HCT116 (cell line): ENCODE data around the gene MATR3. TPM values are rescaled to one million over a fixed set of nuclear protein-coding genes. Genes with fewer than 3 reads are reported as not detected.
A peak's percentile ranks its signal among the peaks of the same experiment; 100 is the strongest.

Experiments
- ATAC-seq: fragments of 200-7000 bp; cut with Tn5 transposase; 2 replicates; pipeline ENCODE4 v1.9.1; 2020; ENCODE audit warnings: mild to moderate bottlenecking, moderate library complexity
- BruUV-seq: library from RNA; stranded (reverse); fragments of 400-500 nt; replicated peaks from 2 replicates; lab custom pipeline; 2021; lab: Mats Ljungman, UMichigan
- CTCF ChIA-PET: fragments of 300-600 bp; sonication (Branson Sonifier 250); formaldehyde crosslinking; loops from one replicate; lab custom pipeline; 2021; ENCODE audit warnings: antibody characterized with exemption; lab: Charles Lee
- POLR2A ChIA-PET: fragments of 300-600, 350-600 bp; sonication (Branson Sonifier 250); formaldehyde crosslinking; loops from one replicate; lab custom pipeline; 2021; ENCODE audit warnings: antibody characterized with exemption; lab: Charles Lee
- RAD21 ChIA-PET, 2 experiments: fragments of 300-600 bp; sonication (Branson Sonifier 250); formaldehyde crosslinking; loops; one replicate each; lab custom pipeline; 2023; ENCODE audit warnings: low total read pairs in 2 of 2; ENCODE audit not compliant: uncharacterized antibody in 2 of 2, unreplicated experiment in 2 of 2, low non-redundant PET in 1 of 2; lab: Charles Lee
- DNase-seq: peaks from one replicate; pipeline ENCODE4 v3.0.0-alpha.2; 2010; ENCODE audit warnings: low read depth, low spot score
- H2AFZ ChIP-seq: fragments of 200-600 bp; shearing (Covaris generic), sonication (generic); 2 replicates; pipeline ENCODE4 v1.6.1; 2017; ENCODE audit warnings: low read depth, mixed run types, mixed read lengths, antibody characterized with exemption, low read length; ENCODE audit not compliant: poor library complexity, severe bottlenecking
- H3K27ac ChIP-seq: 2 replicates; pipeline ENCODE4 v1.5.1; 2012; ENCODE audit warnings: low read depth, low read length
- H3K27me3 ChIP-seq: fragments of 200-600 bp; sonication (generic); 2 replicates; pipeline ENCODE4 v1.6.1; 2016; ENCODE audit warnings: mixed run types, low read length, mixed read lengths; ENCODE audit not compliant: insufficient read depth
- H3K36me3 ChIP-seq, 2 experiments: fragments of 200-500 bp in 1 of 2; fragments of 200-600 bp in 1 of 2; sonication (Bioruptor generic) in 1 of 2; sonication (generic) in 1 of 2; 2 replicates each; pipeline versions ENCODE4 v1.5.1 to v1.6.1; 2014 to 2016; ENCODE audit warnings: low read length in 2 of 2, inconsistent platforms in 1 of 2, mixed read lengths in 1 of 2, mixed run types in 1 of 2; ENCODE audit not compliant: insufficient read depth in 2 of 2, control insufficient read depth in 1 of 2
- H3K4me1 ChIP-seq, 2 experiments: fragments of 200-600 bp in 1 of 2; sonication (generic) in 1 of 2; 2 replicates each; pipeline versions ENCODE4 v1.5.1 to v1.6.1; 2012 to 2017; ENCODE audit warnings: low read length in 2 of 2, inconsistent platforms in 1 of 2, mild to moderate bottlenecking in 1 of 2, mixed read lengths in 1 of 2, mixed run types in 1 of 2, moderate library complexity in 1 of 2; ENCODE audit not compliant: insufficient read depth in 2 of 2, control insufficient read depth in 1 of 2
- H3K4me2 ChIP-seq: fragments of 200-600 bp; sonication (generic); 2 replicates; pipeline ENCODE4 v1.6.1; 2017; ENCODE audit warnings: mixed run types, low read length, mixed read lengths
- H3K4me3 ChIP-seq, 2 experiments: fragments of 200-600 bp in 1 of 2; sonication (generic) in 1 of 2; replicated peaks in 1 of 2; 2 replicates each; pipeline ENCODE4 v1.5.1; 2011 to 2016; ENCODE audit warnings: low read length in 2 of 2, control low read depth in 1 of 2, low read depth in 1 of 2, mild to moderate bottlenecking in 1 of 2, mixed read lengths in 1 of 2, mixed run types in 1 of 2
- H3K79me2 ChIP-seq: fragments of 200-600 bp; sonication (generic); 2 replicates; pipeline ENCODE4 v1.6.1; 2017; ENCODE audit warnings: mild to moderate bottlenecking, mixed run types, low read length, moderate library complexity, mixed read lengths; ENCODE audit not compliant: insufficient read depth
- H3K9ac ChIP-seq: fragments of 200-600 bp; sonication (generic); 2 replicates; pipeline ENCODE4 v1.6.1; 2016; ENCODE audit warnings: low read length, mixed read lengths
- H3K9me2 ChIP-seq: fragments of 200-600 bp; sonication (generic), shearing (Covaris generic); 2 replicates; pipeline ENCODE4 v1.6.1; 2017; ENCODE audit warnings: mixed run types, mild to moderate bottlenecking, moderate library complexity; ENCODE audit not compliant: insufficient read depth
- H3K9me3 ChIP-seq, 2 experiments: fragments of 200-500 bp in 1 of 2; fragments of 200-600 bp in 1 of 2; sonication (Bioruptor generic) in 1 of 2; sonication (generic) in 1 of 2; 2 replicates each; pipeline ENCODE4 v1.6.1; 2014 to 2017; ENCODE audit warnings: low read length in 2 of 2, mixed read lengths in 2 of 2, inconsistent platforms in 1 of 2, low read depth in 1 of 2, mild to moderate bottlenecking in 1 of 2, mixed run types in 1 of 2, moderate library complexity in 1 of 2; ENCODE audit not compliant: control insufficient read depth in 1 of 2, insufficient read depth in 1 of 2
- H4K20me1 ChIP-seq: fragments of 200-600 bp; sonication (generic), shearing (Covaris generic); 2 replicates; pipeline ENCODE4 v1.6.1; 2017; ENCODE audit warnings: mixed run types, mild to moderate bottlenecking, moderate library complexity; ENCODE audit not compliant: insufficient read depth
- ELF1 ChIP-seq: IDR thresholded peaks from 2 replicates; pipeline ENCODE4 v1.6.1; 2012; ENCODE audit warnings: low read depth, borderline replicate concordance
- EZH2phosphoT487 ChIP-seq: fragments of 200-600 bp; IDR thresholded peaks from 2 replicates; pipeline ENCODE4 v1.6.1; 2018; ENCODE audit warnings: antibody characterized with exemption, borderline replicate concordance
- FOSL1 ChIP-seq: IDR thresholded peaks from 2 replicates; pipeline ENCODE4 v1.6.1; 2012; ENCODE audit warnings: low read depth
- JUND ChIP-seq: IDR thresholded peaks from 2 replicates; pipeline ENCODE4 v1.6.1; 2012
- POLR2A ChIP-seq: IDR thresholded peaks from 2 replicates; pipeline ENCODE4 v1.7.0; 2011; ENCODE audit warnings: borderline replicate concordance; ENCODE audit not compliant: insufficient read depth, insufficient read length; ENCODE audit errors: extremely low read depth
- RAD21 ChIP-seq: IDR thresholded peaks from 2 replicates; pipeline ENCODE4 v1.6.1; 2012; ENCODE audit warnings: low read depth, mild to moderate bottlenecking
- SIN3A ChIP-seq: IDR thresholded peaks from 2 replicates; pipeline ENCODE4 v1.6.1; 2012; ENCODE audit warnings: low read depth
- SP1 ChIP-seq: IDR thresholded peaks from 2 replicates; pipeline ENCODE4 v1.6.1; 2012; ENCODE audit warnings: low read depth
- YY1 ChIP-seq: IDR thresholded peaks from 2 replicates; pipeline ENCODE4 v1.6.1; 2011; ENCODE audit warnings: low read length, low read depth, moderate library complexity, mild to moderate bottlenecking; ENCODE audit not compliant: insufficient replicate concordance; ENCODE audit errors: extremely low read depth
- ZNF274 ChIP-seq: fragments of 200-500 bp; sonication (Bioruptor generic); IDR thresholded peaks from 2 replicates; pipeline ENCODE4 v1.6.1; 2014; ENCODE audit warnings: mild to moderate bottlenecking, low read depth, low read length, inconsistent platforms
- intact Hi-C: fragments of 100-400 bp; cut with micrococcal nuclease; formaldehyde crosslinking; loops from 2 replicates; pipeline ENCODE4 v1.10.0; 2022
- total RNA-seq: library from RNA; stranded (reverse); gene quantifications from one replicate; pipeline ENCODE4 v1.2.1, GENCODE V29; 2021; ENCODE audit not compliant: unreplicated experiment
- TF ChIP-seq, protein P1 (sequence below), 3 experiments: fragments of 200-600 bp in 1 of 3; sonication (generic) in 1 of 3; IDR thresholded peaks in 2 of 3; conservative IDR thresholded peaks in 1 of 3; 2 replicates each; pipeline ENCODE4 v1.5.1; 2012 to 2017; ENCODE audit warnings: low read depth in 2 of 3, low read length in 2 of 3, antibody characterized with exemption in 1 of 3, borderline replicate concordance in 1 of 3, control low read depth in 1 of 3, mild to moderate bottlenecking in 1 of 3, mixed read lengths in 1 of 3, mixed run types in 1 of 3, moderate library complexity in 1 of 3; ENCODE audit not compliant: insufficient read depth in 1 of 3

Gene MATR3
- total RNA-seq, 1 experiment from 2014 or later: 123 TPM

DNA sequence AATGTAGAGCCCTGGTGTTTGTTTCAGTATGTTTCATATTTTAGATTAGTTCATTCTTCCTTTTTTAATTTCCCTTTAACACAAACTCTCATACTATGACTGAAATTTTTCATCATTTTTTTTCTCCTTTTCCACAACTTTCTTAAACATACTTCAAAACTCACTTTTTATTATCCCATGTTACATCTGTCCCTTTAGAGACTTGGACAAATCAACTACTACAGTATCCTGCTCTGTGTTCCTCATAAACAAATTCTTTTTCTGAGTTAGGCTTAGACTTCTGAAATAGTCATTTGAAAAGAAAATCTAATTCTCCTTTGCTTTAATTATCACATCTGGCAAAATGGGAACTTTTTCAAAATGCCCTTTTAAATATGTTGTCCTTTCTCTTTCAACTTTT, 15.3 kb downstream of the MATR3 start:
- Histone ChIP-seq H3K4me3 (no peak overlapping the region), H3K27ac (no peak overlapping the region), H3K27me3 (no peaks in the 10 kb centered on the region), H2AFZ (no peak overlapping the region), H3K9ac (peak overlapping the region; percentile 22; the same call in 1 of the 2 replicates), H3K79me2 (peaks cover 100% of the 10 kb centered on the region), H3K4me1 (peaks cover 36 to 81% of the 10 kb centered on the region in 2 experiments), H4K20me1 (peaks cover 83% of the 10 kb centered on the region), H3K36me3 (no peaks in the 10 kb centered on the region), H3K9me3 (no peaks in the 10 kb centered on the region), H3K4me2 (peak overlapping the region; percentile 80), H3K9me2 (no peaks in the 10 kb centered on the region)
- TF ChIP-seq FOSL1 (no peak), SIN3A (no peak), ELF1 (no peak), POLR2A (no peak), JUND (no peak), ZNF274 (no peak), SP1 (no peak), EZH2phosphoT487 (no peak), RAD21 (no peak), YY1 (no peak)
- TF ChIP-seq, protein P1, sequence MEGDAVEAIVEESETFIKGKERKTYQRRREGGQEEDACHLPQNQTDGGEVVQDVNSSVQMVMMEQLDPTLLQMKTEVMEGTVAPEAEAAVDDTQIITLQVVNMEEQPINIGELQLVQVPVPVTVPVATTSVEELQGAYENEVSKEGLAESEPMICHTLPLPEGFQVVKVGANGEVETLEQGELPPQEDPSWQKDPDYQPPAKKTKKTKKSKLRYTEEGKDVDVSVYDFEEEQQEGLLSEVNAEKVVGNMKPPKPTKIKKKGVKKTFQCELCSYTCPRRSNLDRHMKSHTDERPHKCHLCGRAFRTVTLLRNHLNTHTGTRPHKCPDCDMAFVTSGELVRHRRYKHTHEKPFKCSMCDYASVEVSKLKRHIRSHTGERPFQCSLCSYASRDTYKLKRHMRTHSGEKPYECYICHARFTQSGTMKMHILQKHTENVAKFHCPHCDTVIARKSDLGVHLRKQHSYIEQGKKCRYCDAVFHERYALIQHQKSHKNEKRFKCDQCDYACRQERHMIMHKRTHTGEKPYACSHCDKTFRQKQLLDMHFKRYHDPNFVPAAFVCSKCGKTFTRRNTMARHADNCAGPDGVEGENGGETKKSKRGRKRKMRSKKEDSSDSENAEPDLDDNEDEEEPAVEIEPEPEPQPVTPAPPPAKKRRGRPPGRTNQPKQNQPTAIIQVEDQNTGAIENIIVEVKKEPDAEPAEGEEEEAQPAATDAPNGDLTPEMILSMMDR (IDR thresholded peaks at IDR 0.05 in 2 of 3, conservative IDR thresholded peaks at IDR 0.05 in 1 of 3; ENCODE audit: borderline replicate concordance in 1 of 3, insufficient read depth in 1 of 3, low read depth in 2 of 3, low read length in 2 of 3): no peak
- CTCF ChIA-PET: no interaction called here
- intact Hi-C loops: no loop called here
- no TSS peak for BruUV-seq
- DNase-seq (no peak), ATAC-seq (no peak)
- RAD21 ChIA-PET: no interaction called here
- POLR2A ChIA-PET: no interaction called here
